NK-92 (cell line): Measurements from ENCODE around the gene C5orf22.
"Not testable (repeated sequence)": the region's sequence is repeated elsewhere in the genome, so short reads cannot be mapped to it uniquely, and the experiment has no call there.

Source experiments
- DNase-seq: peaks from one replicate; lab custom pipeline; 2025; ENCODE audit not compliant: unreplicated experiment; lab: John Stamatoyannopoulos, UW

The C5orf22 gene

DNA sequence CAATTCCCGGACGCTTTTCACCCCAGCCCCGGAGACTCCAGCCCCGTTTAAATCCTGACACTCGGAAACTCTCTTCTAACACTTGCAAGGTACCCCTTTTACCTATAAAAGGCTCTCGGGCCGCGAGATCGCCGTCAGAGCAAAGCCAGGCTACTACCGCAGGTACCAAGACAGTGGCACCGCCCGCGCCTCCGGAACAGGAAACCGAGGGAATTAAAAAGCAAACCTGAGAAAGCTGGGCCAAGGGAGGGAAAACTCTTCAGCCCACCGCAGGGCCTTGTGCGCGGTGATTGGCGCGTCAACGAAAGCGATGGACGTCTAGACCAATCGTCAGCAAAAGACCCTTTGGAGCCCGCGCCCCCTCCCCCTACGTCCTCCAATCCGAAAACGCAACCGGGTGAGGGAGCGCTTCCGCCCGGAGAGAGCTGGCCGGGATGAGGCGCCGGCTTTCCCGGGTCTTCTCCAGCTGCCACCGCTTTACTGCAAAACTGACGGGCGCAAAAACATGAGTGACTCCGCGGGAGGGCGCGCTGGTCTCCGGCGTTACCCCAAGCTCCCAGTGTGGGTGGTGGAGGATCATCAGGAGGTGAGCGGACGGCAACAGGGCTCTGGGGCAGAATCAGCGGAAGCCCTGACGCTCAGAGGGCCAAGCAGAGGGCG is at the start of gene C5orf22, which contains the start of gene DROSHA:
C5orf22 (plus strand) TSS at position 414 of the 660 bp plus-strand sequence; CDS start at position 506, 92 bp downstream.
DROSHA (minus strand) TSS at position 206 of the 660 bp plus-strand sequence. CDS start 3,034 bp downstream, outside the sequence.
- peak; percentile 72 for DNase-seq

DNA sequence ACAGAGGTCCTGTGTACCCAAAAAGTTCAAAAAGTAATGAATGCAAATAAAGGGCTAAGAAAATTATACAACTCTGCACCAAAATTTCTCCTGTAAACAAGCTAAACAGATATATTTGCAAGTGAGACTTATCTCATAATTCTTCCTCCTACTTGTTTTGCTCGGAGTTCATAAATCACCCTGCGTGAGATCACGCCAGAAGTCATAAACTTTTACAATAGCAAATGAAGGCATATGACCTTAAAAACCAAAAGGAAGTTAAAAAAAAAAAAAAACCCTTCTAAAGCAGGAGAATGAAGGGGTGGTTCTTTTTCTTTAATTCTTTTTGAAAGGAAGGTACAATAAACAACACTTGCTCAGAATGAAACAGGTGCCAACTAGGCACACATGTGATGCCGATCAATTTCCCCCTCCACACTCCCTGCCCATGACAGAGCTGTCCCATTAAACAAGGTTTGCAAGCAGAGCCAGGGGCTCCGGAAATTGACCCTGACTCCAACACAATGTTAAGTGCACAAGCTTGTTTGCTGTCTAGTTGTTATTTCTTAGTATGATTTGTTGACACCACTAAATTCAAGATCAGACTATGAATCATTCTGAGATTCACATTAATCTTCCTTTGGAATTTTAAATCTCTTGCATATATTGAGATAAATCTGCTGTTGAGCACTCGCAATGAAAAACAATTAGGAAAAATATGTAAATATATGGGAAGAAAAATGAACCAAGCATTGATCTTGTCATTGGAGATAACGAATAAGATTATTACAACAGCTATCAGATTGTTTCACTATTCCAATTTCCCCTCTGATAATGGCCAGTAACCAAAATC is 46.5 kb upstream of the C5orf22 start:
- DNase-seq = no peak

DNA sequence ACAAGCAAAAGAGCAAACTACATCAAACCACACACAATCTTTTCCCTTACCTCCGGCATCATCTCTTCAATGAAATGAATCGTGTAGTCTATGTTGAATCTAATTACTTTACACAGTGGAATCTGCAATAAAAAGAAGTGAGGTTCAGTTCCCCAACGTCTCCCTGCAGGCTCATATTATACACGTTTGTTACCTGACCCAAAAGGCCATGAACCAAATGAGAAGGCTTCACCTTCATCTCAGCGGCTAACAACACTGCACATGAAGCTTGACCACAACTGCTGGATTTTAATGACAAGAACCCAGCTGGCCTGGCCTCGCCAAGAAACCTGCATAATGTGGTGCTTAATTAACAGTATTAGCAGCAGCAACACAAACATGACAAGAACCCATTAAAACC is 45.7 kb upstream of the C5orf22 start:
- DNase-seq = no peak

DNA sequence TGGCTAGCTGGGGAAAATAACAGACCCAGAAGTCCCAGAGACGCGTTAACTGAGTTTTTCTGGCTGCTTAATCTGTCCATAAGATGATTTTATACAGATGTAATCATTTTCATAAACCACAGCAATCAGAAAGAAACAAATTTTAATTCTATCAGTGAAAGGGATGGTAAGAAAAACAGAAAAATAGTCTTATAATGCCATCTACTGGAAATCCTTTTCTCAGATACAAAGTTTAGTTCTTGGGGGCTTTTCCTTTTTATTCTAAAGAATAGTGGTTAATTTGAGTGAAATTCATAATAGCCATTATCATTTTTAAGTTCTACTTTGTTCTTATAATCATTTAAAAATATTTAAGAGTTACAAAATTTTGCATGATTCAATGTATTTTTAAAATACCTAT is 44.6 kb upstream of the C5orf22 start:
- no peak for DNase-seq

DNA sequence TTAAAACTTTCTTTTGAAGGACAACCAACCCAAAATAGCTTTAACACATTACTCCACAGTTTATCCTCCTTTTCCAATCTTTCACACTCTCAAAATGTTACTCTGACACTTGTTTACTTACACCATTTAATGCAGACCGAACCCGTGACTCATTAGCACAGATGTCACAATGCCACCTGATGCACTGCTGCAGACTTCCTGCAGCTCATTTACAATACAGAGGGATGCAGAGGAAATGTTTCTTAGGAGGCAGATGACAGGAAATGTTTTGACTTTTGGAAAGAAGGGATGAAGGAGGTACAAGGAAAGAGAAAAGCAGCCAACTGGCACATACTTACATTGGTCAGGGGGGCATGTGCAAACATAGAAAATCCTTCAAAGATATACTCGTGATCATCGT is 39.2 kb upstream of the C5orf22 start:
- DNase-seq = no peak

DNA sequence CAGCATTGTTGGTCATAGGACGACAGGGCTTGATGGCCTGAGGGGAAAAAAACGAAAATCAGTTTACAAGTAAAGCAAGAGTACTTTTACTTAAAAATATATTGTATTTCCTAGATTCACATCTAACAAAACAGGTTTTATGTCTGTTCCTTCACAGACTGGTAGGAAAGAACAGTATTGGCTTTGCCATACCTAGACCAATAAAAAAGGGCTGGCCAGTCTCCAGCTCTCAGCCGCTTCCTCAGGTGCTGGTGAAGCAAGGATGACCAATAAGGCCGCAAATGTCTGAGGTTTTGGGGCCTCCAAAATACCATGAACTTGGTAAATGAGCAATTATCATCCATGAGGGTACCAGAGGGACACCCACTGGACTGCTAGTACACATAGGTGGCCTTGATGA is 36.8 kb upstream of the C5orf22 start:
- no peak for DNase-seq

DNA sequence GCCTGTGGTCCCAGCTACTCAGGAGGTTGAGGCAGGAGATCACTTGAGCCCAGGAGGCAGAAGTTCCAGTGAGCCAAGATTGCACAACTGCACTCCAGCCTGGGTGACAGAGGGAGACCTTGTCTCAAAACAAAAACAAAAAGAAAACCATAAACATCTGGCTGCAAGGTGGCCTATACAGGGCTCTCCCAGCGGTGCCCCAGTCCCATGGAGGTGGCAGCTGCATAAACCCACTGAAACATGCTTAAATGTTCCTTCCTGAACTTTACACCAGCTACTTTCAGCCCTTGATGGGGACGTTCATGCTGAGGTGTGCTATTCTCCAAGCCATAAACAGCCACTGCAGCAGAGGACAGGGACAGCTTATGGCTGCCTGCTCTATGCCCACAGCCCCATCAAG is 35.8 kb upstream of the C5orf22 start:
- no peak for DNase-seq

DNA sequence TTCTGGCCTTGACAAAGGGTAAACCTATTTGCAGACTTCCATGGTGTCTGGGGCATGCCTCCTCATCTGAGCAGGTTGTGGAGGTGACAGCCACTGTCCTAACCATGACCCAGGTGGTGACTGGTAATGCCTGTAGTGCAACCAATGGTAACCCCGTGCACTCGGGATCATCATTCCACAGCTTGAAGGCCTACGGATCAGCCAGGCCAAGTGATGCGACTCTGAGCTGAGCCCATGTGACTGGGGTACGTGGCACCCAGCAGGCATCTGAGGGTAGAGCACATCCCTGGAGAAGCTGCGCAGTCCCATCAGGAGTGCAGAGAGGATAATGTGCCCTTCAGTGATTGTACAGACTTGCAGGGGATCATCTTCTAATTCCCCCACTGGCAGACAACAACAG is 35.2 kb upstream of the C5orf22 start:
- DNase-seq = no peak

DNA sequence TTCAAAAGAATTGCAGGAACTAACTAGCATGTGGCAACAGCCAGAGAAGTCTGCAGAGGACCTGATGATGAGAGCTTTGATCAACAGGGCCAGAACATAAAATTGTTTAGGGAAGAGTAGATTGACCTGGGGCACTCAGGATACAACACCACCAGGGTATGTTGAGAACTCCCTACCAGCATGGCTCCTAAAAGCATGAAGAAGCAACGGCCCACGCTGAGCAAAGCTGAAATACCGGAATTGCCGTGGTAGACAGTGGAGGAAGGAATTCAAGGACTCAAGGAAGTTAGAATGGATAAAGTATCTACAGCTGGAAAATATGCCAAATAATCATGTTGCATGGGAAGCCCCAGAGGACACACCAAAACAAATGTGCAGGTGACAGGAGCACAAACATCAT is 31.8 kb upstream of the C5orf22 start:
- no peak for DNase-seq

DNA sequence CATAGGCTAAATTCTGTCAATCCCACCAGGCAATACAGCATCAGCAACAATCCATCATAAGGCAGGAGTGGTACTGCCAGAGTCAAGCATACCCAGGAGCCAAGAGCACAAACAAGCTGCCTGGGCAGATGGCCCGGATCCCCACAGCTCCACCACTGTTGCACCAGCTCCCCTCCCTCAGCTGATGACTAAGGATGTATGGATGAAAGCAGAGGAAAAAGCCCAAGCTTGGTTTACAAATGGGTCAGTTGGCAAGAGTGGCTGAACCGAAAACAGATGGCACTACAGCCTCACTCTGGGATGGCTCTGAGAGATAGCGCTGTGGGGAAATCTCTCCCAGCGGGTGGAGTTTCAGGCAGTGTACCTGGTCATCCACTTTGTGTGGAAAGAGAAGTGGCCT is 29.6 kb upstream of the C5orf22 start:
- no peak for DNase-seq

DNA sequence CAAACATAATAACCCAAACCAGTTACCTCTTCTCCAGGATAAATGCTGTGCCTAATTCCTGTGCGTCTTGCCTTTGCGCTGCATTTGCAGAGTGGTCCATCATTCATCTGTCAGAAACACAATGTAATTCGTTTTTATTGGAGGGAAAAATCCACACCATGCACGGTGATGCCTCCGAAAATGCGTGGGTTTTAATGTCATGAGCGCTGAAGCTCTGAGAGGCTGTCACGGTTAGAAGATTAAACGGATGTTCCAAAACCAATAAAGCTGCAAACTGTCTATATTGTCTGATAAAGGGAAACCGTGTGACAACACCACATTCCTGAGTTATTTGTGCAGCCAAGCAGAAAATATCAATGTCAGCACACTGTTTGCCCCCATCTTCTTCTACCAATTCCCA is 27.6 kb upstream of the C5orf22 start:
- DNase-seq = no peak

DNA sequence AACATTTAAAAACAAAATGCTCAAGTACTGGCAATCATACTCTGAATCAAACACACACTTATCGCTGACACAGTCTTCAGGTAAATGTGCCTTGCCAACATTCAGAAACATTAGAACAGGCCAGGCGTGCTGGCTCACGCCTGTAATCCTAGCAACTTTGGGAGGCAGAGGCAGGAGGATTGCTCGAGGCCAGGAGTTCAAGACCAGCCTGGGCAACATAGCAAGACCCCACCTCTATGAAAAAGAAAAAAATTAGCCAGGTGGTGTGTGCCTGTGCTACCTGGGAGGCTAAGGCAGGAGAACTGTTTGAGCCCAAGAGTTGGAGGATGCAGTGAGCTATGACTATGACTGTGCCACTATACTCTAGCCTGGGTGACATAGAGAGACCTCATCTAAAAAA is 20.8 kb upstream of the C5orf22 start:
- no peak for DNase-seq

DNA sequence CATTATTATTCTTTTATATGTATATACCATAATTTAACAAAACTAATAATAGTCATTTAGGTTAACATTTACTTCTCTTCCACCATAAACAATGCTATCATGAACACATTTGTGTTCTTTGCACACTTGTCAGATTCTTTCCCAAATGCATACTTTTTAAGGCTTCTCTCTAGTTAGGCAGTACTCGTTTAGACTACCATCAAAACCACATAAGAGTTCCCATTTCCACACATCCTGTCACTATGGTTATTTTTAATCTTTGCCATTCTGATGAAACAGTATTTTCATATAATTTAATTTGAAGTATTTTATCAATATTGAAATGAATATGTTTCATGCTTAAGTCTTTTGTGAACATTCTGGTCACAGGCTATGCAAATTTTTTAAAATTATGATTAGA is 15.3 kb upstream of the C5orf22 start:
- no peak for DNase-seq

DNA sequence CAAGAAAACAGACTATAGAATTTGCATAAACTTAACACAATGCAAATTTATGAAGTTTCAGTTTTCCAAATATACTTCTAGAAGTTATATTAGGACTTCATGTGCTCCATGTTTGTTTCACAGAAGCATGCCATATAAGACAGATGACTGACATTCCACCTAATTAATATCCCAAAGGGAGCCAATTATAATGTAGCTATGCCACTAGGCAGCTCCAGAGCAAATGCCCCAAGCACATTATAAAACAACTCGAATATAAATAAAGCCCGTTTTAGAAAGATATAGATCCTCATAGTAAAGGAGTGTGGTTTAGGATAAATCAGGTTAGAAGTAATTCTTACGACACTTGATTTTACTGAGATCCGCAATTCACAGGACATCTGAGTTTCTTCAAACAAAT is 9.1 kb upstream of the C5orf22 start:
- no peak for DNase-seq

DNA sequence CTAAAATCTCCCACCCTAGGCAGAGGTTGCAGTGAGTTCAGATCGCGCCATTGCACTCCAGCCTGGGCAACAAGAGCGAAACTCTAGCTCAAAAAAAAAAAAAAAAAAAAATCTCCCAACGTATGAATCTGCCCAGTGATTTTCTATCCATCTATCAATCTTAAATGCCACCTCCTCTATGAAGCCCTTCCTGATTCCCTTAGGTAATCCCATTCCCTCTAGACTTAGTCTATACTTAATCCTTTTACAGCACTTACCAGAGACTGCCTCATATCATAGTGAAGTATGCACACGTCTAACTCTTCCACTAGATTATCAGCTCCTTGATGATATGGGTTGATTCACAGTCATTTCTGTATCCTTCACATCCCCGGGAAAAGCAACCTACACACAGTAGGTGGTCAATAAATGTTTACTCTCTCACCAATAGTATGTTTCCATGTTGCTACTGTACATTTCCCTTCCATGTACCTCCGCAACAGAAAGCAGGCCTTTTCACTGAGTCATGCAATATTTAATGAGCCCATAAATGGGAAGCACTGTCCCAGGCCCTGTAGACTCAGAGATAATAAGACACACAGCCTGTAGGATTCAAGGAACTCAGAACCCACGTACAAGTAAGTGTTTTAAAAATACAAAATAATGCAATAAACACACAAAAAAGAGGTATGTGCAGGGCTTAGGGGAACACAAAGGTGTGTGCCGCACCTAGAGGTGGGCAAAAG is 1.4 kb upstream of the C5orf22 start:
- no peak for DNase-seq

DNA sequence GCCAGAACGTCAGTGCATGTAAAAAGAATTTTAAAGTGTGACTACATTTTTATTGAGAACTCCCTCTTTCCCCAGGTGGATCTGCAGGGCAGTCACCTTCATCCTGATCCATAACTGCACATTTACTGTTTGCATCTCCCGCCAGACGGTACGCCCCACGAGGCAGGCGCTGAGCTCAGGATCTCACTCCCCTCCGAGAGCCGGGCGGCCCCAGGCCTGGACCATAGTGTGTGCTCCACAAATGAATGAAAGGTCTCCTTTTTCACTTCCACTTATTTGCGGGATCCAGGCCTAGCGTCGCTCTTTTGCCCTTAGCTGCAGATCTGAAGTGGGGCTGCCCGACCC is 586 bp upstream of the C5orf22 start:
- no peak for DNase-seq

DNA sequence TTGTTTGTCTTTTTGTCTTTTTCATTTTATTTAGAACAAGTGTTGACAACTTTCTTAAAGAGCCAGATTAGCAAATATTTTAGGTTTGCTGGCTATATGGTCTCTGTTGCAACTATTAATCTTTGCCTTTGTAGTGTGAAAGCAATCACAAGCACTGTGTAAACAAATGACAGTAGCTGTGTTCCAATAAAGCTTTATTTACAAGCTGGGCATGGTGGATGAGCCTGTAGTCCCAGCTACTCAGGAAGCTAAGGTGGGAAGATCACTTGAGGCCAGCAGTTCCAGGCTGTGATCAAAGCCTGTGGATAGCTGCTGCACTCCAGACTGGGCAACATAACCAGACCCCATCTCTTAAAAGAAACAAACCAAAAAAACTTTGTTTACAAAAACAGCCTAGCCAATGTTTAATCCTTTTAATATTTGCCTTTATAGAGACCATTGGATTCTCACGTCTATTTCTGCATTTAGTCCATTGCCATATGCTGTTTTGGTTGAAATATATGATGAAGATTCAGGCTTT is 2.5 kb downstream of the C5orf22 start:
- DNase-seq = no peak

DNA sequence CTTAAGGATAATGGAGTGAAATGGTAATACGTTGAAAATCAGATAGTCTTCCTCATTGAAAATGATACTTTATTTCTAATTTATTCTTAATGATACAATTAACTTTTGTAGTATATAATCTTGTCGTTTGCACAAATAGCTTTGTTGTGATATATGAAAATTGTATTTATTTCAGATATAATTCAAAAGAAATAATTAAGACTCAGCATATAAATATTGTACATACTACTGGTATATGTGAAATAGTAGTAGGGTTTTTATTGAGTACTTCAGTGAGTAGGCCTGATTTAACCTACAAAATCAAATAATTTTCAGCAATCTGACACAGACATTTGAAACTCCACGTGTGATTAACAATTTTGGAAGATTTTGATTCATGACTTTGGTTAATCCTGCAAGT is 4.8 kb downstream of the C5orf22 start:
- no peak for DNase-seq

DNA sequence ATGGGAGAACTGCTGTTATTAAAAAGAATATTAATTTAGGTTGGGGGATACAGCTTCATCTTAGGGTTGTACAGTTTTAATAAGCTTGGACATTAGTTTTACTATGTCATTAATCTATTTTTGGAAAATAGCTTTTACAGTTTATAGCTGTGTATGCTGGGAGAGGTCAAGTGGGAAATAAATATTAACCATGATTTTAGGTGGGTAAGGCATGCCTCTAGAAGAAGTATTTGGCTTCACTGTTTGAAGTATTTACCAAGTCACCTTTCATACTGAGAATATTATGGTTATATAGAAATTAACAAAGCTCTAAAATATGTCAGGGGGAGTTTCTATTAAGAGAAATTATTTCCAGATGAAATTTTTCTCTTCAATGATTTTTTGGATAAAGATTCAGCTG is 5.2 kb downstream of the C5orf22 start:
- DNase-seq = no peak

DNA sequence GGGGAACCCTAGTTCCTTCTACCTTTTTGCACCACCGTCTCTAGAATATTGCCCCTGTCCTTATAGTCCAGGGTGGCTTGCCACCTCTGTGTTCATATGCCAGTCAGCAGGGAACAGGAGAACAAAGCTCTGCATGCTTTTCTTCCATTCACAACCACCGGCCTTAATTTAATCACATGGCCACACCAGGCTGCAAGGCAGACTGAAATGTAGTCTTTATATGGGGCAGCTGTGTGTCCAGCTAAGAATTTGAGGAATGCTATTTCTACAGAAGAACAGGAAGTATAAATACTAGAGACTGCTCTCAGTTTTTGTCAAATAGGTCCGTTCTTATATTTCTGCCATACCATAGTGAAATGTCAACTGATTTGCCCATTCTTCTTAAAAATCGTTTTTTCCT is 5.8 kb downstream of the C5orf22 start:
- DNase-seq = no peak

DNA sequence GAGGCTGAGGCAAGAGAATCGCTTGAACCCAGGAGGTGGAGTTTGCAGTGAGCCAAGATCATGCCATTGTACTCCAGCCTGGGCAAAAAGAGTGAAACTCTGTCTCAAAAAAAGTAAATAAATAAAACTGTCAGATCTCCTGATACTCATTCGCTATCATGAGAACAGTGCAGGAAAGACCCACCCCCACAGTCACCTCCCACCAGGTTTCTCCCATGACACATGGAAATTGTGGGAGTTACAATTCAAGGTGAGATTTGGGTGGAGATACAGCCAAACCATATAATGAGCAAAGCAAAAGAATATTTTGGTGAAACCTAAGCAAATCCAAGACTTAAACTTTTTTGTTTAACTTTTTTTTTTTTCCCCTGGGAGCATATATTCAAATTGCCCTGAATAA is 17.0 kb downstream of the C5orf22 start:
- not testable (repeated sequence) for DNase-seq

DNA sequence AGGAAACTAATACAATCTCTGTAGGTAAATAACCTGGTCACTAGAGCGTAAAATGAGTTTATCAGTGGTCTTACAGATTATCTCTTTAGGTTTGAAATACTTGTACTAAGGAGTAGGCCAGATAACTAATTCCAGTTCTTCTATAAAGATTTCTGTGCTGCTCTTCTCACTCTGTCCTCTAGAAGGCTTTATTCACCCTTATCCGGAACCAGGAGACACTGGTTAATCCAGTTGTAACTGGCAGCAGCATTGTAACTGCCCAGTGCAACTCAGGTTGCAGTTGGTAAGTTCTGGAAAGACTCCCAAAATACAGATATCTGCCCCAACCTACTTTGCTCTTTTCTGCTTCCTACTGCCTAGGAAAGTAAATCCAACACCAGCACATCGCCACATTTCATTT is 19.8 kb downstream of the C5orf22 start:
- no peak for DNase-seq
